Upper lobe of left lung (tissue), 4 donors: Measurements from ENCODE around the gene ARHGEF4.

Experiments
- CTCF ChIP-seq, 6 experiments: fragments of 450-650 bp in 4 of 6; fragments of 200-600 bp in 2 of 6; sonication (generic) in 2 of 6; IDR thresholded peaks; one replicate each; pipeline ENCODE4 v1.5.1; 2016 to 2019; ENCODE audit warnings: antibody characterized with exemption in 6 of 6
- EP300 ChIP-seq, 4 donors: sonication (generic); formaldehyde crosslinking; IDR thresholded peaks; one replicate each; pipeline ENCODE4 v1.5.1; 2017; ENCODE audit warnings: antibody characterized with exemption in 4 of 4, control low read depth in 2 of 4
- POLR2A ChIP-seq, 4 donors: fragments of 450-650 bp; IDR thresholded peaks; one replicate each; pipeline ENCODE4 v1.5.1; 2016 to 2017; ENCODE audit warnings: antibody characterized with exemption in 4 of 4, mild to moderate bottlenecking in 2 of 4
- POLR2AphosphoS5 ChIP-seq, 2 donors: sonication (generic); formaldehyde crosslinking; IDR thresholded peaks; one replicate each; pipeline ENCODE4 v1.5.1; 2017; ENCODE audit warnings: antibody characterized with exemption in 2 of 2

DNA sequence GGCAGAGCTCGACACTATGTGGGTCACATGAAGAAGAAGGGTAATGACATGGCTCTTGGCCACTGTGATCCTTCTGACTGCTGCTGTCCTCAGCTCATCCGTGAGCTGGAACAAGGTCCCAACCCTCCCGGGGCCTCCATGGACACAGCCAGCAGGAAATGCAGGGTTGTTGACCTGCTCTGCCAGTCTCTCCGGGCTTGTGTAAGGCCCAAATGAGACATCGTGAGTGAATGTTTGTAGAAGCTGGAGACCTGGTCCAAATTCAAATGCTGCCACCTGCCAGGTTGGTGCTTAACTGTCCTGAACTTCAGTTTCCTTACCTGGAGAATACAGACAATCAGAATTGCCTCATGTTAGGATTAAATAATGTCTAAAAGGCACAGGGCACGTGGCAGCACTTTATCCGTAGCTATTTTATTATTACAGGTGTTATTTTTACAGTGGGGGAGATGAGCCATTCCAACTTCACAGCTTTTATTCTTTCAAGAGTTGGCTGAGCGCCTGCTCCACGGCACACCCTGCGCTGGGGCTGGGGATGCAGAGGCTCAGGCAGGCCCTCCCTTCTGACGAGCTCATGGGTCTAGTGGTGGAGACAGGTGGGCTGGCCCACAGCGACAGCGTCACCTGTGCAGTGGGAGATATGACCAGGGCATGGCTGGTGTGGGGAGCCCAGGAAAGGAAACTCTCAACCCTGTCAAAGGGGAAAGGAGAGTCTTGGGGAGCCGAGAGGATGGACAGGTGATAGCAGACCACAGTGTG, 15.1 kb downstream of the ARHGEF4 start:
- no peak for TF ChIP-seq POLR2A (IDR thresholded peaks at IDR 0.05)
- TF ChIP-seq CTCF (IDR thresholded peaks at IDR 0.05): no peak
- TF ChIP-seq POLR2AphosphoS5 (IDR thresholded peaks at IDR 0.05): no peak
- no peak for TF ChIP-seq EP300 (IDR thresholded peaks at IDR 0.05)
